WTC11 (cell line): ENCODE measurements around the gene RBM20.

ENCODE experiments used
- ATF1 ChIP-seq: sonication (generic); formaldehyde crosslinking; IDR thresholded peaks from 2 replicates; pipeline ENCODE4 v1.8.1; 2023; ENCODE audit warnings: mild to moderate bottlenecking, moderate library complexity, missing genetic modification reagents
- CTCF ChIP-seq: fragments of 200-600 bp; IDR thresholded peaks from 2 replicates; pipeline ENCODE4 v1.8.0; 2022; ENCODE audit warnings: antibody characterized with exemption
- MYBL2 ChIP-seq: sonication (generic); formaldehyde crosslinking; IDR thresholded peaks from 2 replicates; pipeline ENCODE4 v1.8.1; 2023; ENCODE audit warnings: mild to moderate bottlenecking, moderate library complexity, missing genetic modification reagents
- USF2 ChIP-seq: sonication (generic); formaldehyde crosslinking; IDR thresholded peaks from 2 replicates; pipeline ENCODE4 v1.8.1; 2023; ENCODE audit warnings: mild to moderate bottlenecking, missing genetic modification reagents, moderate library complexity
- TF ChIP-seq, protein P1 (sequence below): sonication (generic); formaldehyde crosslinking; IDR thresholded peaks from 2 replicates; pipeline ENCODE4 v1.8.0; 2022; ENCODE audit warnings: mild to moderate bottlenecking, missing genetic modification reagents

GRCh38 chr10:110842326-110842904 lies 198.3 kb downstream of the RBM20 start:
- TF ChIP-seq CTCF (no peak), USF2 (CRISPR knock-in tag) (no peak), MYBL2 (no peak), ATF1 (CRISPR knock-in tag) (no peak)
- TF ChIP-seq, protein P1, sequence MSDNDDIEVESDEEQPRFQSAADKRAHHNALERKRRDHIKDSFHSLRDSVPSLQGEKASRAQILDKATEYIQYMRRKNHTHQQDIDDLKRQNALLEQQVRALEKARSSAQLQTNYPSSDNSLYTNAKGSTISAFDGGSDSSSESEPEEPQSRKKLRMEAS (CRISPR knock-in tag) = no peak
